GM19351 (cell line): ENCODE measurements around the gene SNCAIP.

Experiments used
- ATAC-seq: cut with Tn5 transposase; IDR thresholded peaks from one replicate; pipeline ENCODE4 v1.9.1; 2021; ENCODE audit warnings: mild to moderate bottlenecking, moderate library complexity; ENCODE audit not compliant: unreplicated experiment

Gene SNCAIP

DNA sequence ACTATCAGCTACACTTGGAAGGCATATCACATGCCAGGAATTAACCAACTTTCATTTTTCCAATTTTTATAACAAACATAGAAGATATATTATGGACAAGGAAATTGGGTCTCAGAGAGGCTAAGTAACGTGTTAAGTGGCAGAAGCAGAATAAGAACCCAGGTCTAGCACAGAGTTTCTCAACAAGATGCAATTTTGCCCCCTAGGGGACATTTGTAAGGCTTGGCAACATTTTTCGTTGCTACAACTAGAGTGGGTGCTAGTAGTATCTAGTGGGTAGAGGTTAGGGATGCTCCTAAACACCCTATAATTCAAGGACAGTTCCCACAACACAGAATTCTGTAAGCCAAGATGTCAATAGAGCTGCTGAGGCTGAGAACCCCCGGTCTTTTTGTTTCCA, 180.6 kb downstream of the SNCAIP start:
- peak; percentile 74 for ATAC-seq

DNA sequence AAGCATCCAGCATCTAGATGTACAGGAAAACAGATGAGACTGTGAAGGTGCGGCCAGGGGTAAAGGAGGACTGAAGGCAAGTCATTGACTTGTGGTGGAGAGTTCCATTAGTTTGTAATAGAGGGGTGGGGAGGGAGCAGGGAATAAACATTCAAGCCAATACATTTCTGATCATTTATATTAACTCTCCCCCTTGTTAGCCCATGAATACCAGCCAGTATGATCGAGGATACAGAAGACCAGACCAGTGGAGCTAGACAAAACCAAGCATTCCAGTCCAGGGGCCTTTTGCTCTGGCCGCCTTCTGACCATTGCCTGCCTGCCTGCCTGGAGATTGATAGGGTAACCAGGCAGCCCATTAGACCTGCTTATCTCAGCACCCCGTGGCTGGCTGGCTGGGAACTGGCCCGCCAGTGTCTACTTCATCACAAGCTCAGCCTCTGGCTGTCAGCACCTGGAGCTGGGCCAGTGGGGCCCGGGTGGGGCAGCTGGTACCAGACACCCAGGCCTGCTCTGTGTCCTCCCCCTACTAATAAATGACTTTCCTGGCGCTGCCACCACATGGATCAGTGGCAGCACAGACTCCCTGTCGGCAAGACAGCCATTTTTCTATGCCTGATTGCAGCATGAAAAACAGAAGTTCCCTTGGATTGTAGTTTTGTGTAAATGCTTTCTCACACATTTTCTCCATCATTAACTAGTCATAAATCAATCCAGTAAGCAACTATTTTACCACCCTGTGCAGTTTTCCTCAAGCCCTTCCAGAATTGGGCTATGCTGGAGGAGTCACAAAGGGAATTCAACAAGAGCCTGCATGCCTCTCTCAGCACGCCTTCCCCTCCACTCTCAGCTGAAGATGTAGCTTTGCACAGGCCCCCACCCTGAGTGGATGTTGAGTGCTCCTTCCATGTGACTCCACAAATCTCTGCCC, 181.3 kb downstream of the SNCAIP start:
- ATAC-seq = peak; percentile 11

DNA sequence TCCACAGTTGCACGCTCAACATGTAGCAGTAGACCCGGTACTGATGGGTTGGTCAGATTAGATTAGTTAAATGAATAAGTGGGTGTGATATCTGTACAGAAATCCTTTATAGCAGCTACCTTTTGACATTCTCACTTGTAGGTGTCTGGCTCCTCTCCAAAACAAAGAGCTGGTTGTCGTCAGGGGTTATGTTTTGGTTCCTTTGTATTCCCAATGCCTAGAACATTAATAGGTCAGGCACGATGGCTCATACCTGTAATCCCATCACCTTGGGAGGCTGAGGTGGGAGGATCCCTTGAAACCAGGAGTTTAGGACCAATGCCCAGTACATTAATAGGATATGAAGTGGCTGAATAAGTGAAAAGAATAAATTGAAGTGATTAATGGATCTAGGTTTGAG, 182.1 kb downstream of the SNCAIP start:
- no peak for ATAC-seq

GRCh38 chr5:122498163-122498562, 186.1 kb downstream of the SNCAIP start:
- no peak for ATAC-seq

DNA sequence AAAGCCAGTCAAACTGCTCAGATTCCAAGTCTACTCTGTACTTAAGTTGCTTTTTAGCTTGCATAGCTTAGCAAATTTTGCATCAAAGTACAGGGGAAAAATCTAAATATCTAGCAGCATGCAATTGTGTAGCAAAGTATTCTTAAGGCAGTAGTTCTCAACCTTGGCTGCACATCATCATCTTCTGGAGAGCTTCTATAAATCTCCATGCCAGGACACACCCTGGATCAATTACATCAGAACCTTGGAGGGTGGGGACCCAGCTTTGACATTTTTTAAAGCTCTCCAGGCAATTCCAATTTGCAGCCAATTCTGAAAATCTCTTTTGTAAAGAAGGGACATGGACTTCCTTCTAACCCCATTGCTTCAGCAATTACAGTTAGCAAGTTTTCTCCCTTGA, 187.5 kb downstream of the SNCAIP start:
- no peak for ATAC-seq

DNA sequence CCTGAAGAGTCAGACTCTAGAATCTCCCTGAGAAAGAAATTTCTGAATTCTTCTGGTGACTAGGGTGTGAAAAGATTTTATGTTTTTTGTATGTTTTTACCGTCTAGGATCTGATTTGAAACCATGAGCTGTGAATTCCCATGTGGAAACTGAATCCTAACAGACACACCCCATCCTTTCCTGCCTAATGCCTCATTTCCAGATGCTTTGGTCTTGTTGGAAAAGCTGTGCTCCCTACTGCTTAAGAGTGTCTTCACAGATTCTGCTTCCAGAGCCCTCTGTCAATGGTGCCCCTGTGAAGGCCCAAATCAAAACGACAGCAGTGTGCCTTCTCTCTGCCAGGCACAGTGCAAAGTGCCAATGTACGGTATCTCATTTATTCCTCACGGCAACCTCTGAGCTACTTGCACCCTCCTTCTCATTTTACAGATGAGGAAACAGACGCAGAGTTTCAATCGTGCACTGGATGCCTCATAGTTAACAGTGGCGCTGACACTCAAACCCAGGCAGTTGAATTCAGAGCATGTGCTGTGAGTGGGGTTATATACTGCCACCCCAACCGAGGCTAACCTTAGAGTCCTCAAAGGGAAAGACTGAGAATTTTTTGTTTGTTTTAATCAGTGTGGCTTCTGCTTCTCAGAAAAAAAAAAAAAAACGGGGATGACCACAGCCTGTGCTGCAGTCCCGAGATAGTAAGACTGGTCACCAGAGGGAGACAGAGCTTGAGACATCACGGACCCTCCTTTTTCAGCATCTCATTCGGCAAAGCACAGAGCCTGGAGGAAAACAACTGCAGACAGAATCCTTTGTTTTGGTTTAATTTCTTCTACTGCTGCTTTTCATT, 188.4 kb downstream of the SNCAIP start:
- no peak for ATAC-seq

DNA sequence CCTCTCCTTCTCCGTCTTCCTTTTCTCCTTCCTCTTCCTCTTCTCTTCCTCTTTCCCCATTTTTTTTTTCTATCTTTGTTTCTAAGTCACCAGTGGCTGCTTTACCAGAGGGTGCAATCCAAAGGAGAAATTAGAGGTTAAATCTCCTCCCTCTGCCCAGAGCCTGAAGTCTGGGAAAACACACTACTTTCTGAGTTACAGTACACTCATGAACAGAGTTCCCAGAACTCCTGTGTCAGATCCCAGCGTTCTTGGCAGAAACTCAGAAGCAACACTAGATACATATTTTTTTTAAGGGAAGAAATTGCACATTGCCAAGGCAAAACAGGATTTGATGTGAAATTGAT, 189.0 kb downstream of the SNCAIP start:
- ATAC-seq = no peak

GRCh38 chr5:122507045-122507444, 195.0 kb downstream of the SNCAIP start:
- no peak for ATAC-seq

- ATAC-seq = no peak
Measured at GRCh38 chr5:122507581-122507980, 195.5 kb downstream of the SNCAIP start.

DNA sequence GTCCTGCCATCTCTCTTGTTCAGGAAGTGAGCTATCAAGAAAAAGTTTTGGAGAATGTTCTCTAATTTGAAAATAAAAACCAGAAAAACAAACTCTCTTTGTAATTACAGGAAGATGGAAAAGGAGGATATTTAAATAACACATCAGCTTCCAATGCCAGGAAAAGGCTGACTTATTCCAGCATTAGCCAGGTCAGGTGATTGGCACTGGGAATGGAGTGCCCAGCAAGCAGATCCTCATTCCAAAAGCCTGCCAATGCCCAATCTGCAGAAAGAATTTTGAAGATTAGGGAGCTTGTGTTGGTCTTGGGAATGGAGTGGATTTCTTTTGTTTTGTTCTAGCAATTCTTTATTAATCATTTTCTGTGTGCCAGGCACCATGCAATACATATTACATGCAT, 196.6 kb downstream of the SNCAIP start:
- ATAC-seq = no peak
